ENCODE measurements around the gene ESYT1.
A peak's percentile ranks its signal among the peaks of the same experiment; 100 is the strongest.

The ESYT1 gene

GRCh38 chr12:56127485-56127887, 581 bp upstream of the ESYT1 start:
- peaks cover 0 to 21% (median 0%) of the 10 kb centered on the region in 11 experiments; a peak in 6 of 22 replicates for H4K20me1 ChIP-seq
- no peaks in the 10 kb centered on the region for H3K9me3 ChIP-seq (replicated peaks in 1 of 11)
- peak overlapping the region; percentile 15 to 89 (median 71); a peak in 20 of 22 replicates for H3K27ac ChIP-seq
- TF ChIP-seq Cebpa-rat (IDR thresholded peaks at IDR 0.05) = no peak
- no peaks in the 10 kb centered on the region for H3K27me3 ChIP-seq
- H3K9ac ChIP-seq = peak overlapping the region; percentile 47 to 96 (median 71); a peak in 21 of 22 replicates
- peak overlapping the region; percentile 40 to 98 (median 52) for H3K4me3 ChIP-seq
- peaks cover 23 to 43% (median 29%) of the 10 kb centered on the region in 11 experiments for H3K36me3 ChIP-seq
- peak overlapping the region; percentile 82 to 98 (median 92) for H3K4me2 ChIP-seq
- peaks cover 45 to 78% (median 66%) of the 10 kb centered on the region in 10 experiments for H3K4me1 ChIP-seq

- Histone ChIP-seq H3K27ac (peak overlapping the region; percentile 69 to 95 (median 87)), H4K20me1 (peaks cover 0 to 21% (median 3%) of the 10 kb centered on the region in 11 experiments; a peak in 7 of 22 replicates), H3K27me3 (no peaks in the 10 kb centered on the region), H3K4me3 (peak overlapping the region; percentile 76 to 98 (median 90)), H3K4me2 (peak overlapping the region; percentile 83 to 100 (median 96)), H3K4me1 (peaks cover 45 to 65% (median 59%) of the 10 kb centered on the region in 10 experiments), H3K9me3 (replicated peaks in 1 of 11) (no peaks in the 10 kb centered on the region), H3K36me3 (peaks cover 36 to 44% (median 36%) of the 10 kb centered on the region in 11 experiments), H3K9ac (peak overlapping the region; percentile 85 to 96 (median 90))
- no peak for TF ChIP-seq Cebpa-rat (IDR thresholded peaks at IDR 0.05)
These were observed 671 bp downstream of the ESYT1 start for GRCh38 chr12:56128670-56129205.

GRCh38 chr12:56129206-56129941, 1.3 kb downstream of the ESYT1 start:
- H3K27ac ChIP-seq = peak overlapping the region; percentile 69 to 95 (median 87)

GRCh38 chr12:56129942-56130495, 2.0 kb downstream of the ESYT1 start:
- Histone ChIP-seq H4K20me1 (peaks cover 0 to 24% (median 3%) of the 10 kb centered on the region in 11 experiments; a peak in 7 of 22 replicates), H3K4me1 (peaks cover 42 to 57% (median 48%) of the 10 kb centered on the region in 10 experiments), H3K36me3 (peaks cover 48 to 51% (median 48%) of the 10 kb centered on the region in 11 experiments), H3K9me3 (replicated peaks in 1 of 11) (no peaks in the 10 kb centered on the region), H3K4me2 (peak overlapping the region; percentile 83 to 100 (median 96)), H3K4me3 (peak overlapping the region; percentile 76 to 98 (median 90)), H3K9ac (peak overlapping the region; percentile 85 to 96 (median 90)), H3K27ac (peak overlapping the region; percentile 69 to 95 (median 87)), H3K27me3 (no peaks in the 10 kb centered on the region)
- TF ChIP-seq Cebpa-rat (IDR thresholded peaks at IDR 0.05) = no peak

More at GRCh38 chr12:56129206-56129941, 1.3 kb downstream of the ESYT1 start:
- H3K9ac ChIP-seq = peak overlapping the region; percentile 85 to 96 (median 90)
- TF ChIP-seq Cebpa-rat (IDR thresholded peaks at IDR 0.05) = no peak
- no peaks in the 10 kb centered on the region for H3K27me3 ChIP-seq
- H4K20me1 ChIP-seq = peaks cover 0 to 24% (median 3%) of the 10 kb centered on the region in 11 experiments; a peak in 7 of 22 replicates
- H3K4me2 ChIP-seq = peak overlapping the region; percentile 83 to 100 (median 96)
- no peaks in the 10 kb centered on the region for H3K9me3 ChIP-seq (replicated peaks in 1 of 11)
- H3K36me3 ChIP-seq = peaks cover 42 to 45% (median 42%) of the 10 kb centered on the region in 11 experiments
- peak overlapping the region; percentile 76 to 98 (median 90) for H3K4me3 ChIP-seq
- peaks cover 45 to 59% (median 53%) of the 10 kb centered on the region in 10 experiments for H3K4me1 ChIP-seq

- Histone ChIP-seq H3K4me2 (peak overlapping the region; percentile 83 to 100 (median 96)), H3K4me1 (peaks cover 34 to 48% (median 40%) of the 10 kb centered on the region in 10 experiments), H3K36me3 (peaks cover 56 to 58% (median 57%) of the 10 kb centered on the region in 11 experiments), H3K27ac (peak overlapping the region in 10 of 11 experiments; percentile 79 to 95 (median 88); a peak in 19 of 22 replicates), H3K9ac (peak overlapping the region; percentile 85 to 96 (median 90); a peak in 21 of 22 replicates), H3K27me3 (no peaks in the 10 kb centered on the region), H4K20me1 (peaks cover 0 to 24% (median 3%) of the 10 kb centered on the region in 11 experiments; a peak in 7 of 22 replicates), H3K9me3 (replicated peaks in 1 of 11) (no peaks in the 10 kb centered on the region), H3K4me3 (peak overlapping the region; percentile 76 to 98 (median 90); a peak in 18 of 20 replicates)
- TF ChIP-seq Cebpa-rat (IDR thresholded peaks at IDR 0.05) = no peak
These were observed 2.8 kb downstream of the ESYT1 start for GRCh38 chr12:56130876-56131275.

GRCh38 chr12:56134897-56135296, 6.8 kb downstream of the ESYT1 start:
- peaks cover 10 to 24% (median 19%) of the 10 kb centered on the region in 10 experiments for H3K4me1 ChIP-seq
- H3K4me2 ChIP-seq = no peak overlapping the region
- no peak overlapping the region for H3K9ac ChIP-seq
- H3K9me3 ChIP-seq (replicated peaks in 1 of 11) = no peaks in the 10 kb centered on the region
- H3K4me3 ChIP-seq = no peak overlapping the region
- H3K27ac ChIP-seq = no peak overlapping the region
- peaks cover 0 to 29% (median 3%) of the 10 kb centered on the region in 11 experiments; a peak in 6 of 22 replicates for H4K20me1 ChIP-seq
- no peak for TF ChIP-seq Cebpa-rat (IDR thresholded peaks at IDR 0.05)
- H3K36me3 ChIP-seq = peaks cover 97 to 98% (median 97%) of the 10 kb centered on the region in 11 experiments
- no peaks in the 10 kb centered on the region for H3K27me3 ChIP-seq

- Histone ChIP-seq H4K20me1 (peaks cover 0 to 35% (median 3%) of the 10 kb centered on the region in 11 experiments; a peak in 6 of 22 replicates), H3K4me3 (no peak overlapping the region), H3K36me3 (peaks cover 94 to 100% (median 99%) of the 10 kb centered on the region in 11 experiments), H3K4me1 (peaks cover 0 to 29% (median 13%) of the 10 kb centered on the region in 10 experiments; a peak in 12 of 20 replicates), H3K9ac (no peak overlapping the region), H3K9me3 (replicated peaks in 1 of 11) (no peaks in the 10 kb centered on the region), H3K27ac (no peak overlapping the region), H3K4me2 (no peak overlapping the region), H3K27me3 (no peaks in the 10 kb centered on the region)
- TF ChIP-seq Cebpa-rat (IDR thresholded peaks at IDR 0.05) = no peak
These were observed 9.9 kb downstream of the ESYT1 start for GRCh38 chr12:56137853-56138571.
